GM21529 (cell line): ENCODE measurements around the gene ZNF444.
"Not testable (repeated sequence)": the region's sequence is repeated elsewhere in the genome, so short reads cannot be mapped to it uniquely, and the experiment has no call there.

Experiments used
- ATAC-seq: cut with Tn5 transposase; IDR thresholded peaks from one replicate; pipeline ENCODE4 v1.9.1; 2021; ENCODE audit not compliant: unreplicated experiment

The ZNF444 gene

DNA sequence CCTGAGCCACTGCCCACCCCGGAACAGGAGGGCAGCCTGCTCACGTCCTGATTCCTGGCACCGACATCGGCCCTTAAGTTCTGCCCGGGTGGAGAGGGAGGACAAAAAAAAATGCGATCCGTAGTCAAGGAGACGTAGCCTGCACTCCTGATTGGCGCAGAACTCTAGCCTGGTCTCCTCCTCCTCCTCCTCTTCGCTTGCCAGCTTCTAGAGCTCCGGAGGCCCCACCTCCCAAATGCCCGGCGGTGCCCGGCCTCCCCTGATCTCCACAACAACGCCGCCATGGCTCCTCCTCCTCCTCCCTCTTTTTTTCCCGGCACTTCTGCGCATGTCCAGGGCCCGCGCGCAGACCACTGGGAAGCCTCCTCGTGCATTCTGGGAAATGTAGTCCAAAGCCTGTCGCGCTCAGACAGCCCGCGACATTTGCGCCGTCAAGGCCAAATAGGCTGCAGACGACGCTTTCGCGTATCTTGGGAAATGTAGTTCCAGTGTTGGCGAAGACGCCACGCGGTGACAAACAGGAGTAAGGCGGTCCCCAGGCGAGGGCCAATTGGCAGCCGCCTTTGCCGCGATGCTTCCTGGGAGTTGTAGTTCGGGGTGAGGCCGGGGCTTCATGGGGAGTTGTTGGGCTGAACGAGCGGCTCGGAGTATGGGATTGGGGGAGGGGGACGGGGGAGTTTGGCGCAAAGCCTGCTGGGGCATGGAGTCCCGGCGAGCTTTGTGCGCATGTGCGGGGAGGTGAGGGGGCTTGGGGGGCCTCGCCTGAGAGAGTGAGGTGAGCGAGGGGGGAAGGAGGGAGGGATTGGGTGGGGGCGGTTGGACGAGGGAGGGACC, at the start of gene ZNF444:
ZNF444 (plus strand) TSS at position 705 of the 834 bp plus-strand sequence. CDS start 5,625 bp downstream, outside the sequence.
- peak; percentile 85 for ATAC-seq

DNA sequence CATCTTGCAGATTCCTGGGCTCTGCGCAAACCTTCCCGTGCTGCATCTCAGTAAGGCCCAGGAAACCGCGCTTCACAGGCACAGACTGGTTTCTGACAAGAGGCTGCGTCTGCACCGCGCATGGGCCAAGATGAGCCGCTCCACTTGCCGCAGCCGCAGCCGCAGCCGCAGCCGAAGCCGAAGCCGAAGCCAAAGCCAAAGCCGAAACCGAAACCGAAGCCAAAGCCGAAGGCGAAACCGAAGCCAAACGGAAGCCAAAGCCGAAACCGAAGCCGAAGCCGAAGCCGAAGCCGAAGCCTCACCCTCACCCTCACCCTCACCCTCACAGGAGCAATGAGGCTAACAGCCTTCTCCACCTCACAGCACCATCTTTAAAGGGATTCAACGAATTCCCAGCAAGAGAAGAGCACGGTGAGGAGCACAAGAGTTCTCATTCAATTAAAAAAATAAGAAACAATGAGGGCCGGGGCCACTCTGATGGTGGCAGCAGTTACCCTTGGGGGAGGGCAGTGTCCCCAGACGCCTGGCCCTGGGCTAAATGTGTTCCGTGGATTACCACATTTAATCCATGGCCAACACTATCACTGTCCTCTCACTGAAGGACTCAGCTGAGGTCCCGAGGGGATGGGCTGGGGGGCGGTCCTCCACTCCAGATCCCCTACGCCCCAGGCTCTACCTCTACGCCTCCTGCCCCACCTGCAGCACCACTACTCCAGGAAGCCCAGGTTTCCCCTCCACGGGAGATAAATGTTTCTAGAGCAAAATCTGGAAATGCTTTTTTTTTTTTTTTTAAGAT, 49.1 kb upstream of the ZNF444 start:
- ATAC-seq = no peak

DNA sequence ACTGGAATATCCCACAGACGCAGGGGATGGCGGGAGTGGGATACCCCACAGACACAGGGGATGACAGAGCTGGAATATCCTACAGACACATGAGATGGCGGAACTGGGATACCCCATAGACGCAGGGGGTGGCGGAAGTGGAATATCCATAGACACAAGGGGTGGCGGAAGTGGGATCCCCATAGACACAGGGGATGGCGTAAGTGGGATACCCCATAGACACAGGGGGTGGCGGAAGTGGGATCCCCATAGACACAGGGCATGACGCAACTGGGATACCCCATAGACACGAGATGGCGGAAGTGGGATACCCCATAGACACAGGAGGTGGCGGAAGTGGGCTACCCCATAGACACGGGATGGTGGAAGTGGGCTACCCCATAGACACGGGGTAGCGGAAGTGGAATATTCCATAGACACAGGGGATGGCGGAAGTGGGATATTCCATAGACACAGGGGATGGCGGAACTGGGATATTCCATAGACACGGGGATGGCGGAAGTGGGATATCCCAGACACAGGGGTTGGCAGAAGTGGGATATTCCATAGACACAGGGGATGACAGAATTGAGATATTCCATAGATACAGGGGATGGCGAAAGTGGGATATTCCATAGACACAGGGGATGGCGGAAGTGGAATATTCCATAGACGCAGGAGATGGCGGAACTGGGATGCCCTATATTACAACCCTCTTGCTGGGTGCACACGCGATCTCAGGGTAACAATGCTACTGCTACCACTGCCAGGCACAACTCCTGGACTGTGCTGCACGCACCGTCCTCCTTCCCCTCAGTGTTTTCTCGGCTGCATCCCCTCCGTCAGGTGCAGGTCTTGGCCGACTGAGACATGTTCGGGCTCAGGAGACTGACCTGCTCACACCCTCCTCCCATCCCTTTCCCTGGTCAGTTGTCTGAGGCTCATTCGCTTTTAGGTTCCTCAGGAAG, 48.1 kb upstream of the ZNF444 start:
- no peak for ATAC-seq

DNA sequence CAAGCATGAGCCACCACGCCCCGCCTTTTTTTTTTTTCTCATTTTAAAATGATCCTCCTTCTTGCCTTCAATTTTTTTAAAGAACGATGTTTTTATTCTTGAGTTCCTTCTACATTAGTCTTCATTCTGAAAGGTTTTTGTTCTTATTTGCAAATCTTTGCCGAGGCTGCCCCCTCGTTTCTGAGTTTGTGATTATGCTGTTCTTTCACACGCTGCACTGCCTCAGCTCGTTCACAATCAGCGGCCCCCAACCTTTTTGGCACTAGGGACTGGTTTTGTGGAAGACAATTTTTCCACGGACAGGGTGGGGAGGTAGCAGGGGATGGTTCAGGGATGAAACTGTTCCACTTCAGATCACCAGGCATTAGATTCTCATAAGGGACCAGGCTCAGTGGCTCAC, 46.6 kb upstream of the ZNF444 start:
- ATAC-seq = no peak

DNA sequence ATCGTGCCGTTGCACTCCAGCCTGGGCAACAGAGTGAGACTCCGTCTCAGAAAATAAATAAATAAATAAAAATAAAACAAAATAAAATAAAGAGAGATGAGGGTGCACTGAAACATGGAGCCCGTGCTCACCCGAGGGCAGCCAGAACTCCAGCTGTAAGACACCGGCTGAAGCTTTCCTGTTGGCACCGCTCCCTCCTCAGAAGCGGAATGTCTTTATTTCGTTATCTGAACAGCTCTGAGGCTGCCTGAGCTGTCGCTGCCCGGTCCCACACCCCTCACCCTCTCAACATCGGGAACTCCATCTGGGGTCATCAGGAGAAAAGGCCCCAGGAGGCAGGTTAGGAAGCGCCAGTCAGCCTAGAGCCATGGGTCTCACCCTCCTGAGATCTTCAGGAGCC, 44.4 kb upstream of the ZNF444 start:
- no peak for ATAC-seq

DNA sequence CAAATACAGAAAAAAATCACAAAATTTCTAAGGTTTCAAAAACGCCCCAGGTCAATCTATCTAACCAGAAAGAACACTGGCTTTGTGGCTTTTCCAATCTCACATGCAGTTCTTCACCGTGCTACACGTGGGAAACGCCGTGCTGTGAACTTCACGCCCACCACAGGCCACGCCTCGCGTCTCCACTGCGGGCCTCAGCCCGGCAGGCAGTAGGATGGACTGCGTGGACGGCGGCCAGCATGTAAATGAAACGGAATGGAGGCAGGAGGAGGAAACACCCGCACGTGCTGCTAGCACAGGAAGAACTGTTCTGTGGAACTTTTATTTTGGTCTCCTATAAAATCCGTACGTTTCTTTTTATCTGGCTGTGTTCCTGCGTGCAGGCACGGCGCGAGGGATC, 43.8 kb upstream of the ZNF444 start:
- no peak for ATAC-seq

DNA sequence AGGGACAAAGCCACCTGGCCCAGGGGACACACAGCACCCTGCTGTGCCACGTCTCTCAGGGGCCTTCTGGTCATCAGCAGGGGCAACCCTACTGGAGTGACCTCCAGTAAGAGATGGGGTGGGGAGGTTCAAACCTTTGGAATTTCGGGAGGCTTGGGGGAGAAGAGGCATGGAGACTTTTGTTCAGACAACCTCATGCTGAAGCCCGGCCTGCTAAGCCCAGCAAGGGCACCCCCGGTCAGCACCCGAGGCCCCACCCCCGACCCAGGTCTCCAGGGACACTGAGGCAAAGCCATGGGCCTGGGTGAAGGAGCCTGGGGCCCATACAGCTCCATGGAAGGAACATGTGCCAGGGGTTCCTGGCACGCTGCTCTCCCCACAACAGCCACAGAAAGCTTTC, 43.3 kb upstream of the ZNF444 start:
- ATAC-seq = no peak

DNA sequence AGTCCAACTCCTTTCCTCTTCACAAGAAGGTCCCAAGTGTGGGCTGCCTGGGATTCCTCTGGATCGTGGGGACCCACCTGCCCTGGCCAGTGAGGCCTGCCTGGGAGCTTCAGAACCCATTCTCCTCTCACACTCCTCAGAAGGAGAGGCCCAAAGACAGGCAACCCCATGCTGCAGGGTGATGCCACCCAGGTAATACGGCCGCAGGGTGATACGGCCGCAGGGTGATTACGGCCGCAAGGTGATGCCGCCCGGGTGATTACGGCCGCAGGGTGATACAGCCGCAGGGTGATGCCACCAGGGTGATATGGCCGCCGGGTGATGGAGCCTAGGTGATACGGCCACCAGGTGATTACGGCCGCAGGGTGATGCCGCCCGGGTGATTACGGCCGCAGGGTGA, 42.9 kb upstream of the ZNF444 start:
- ATAC-seq = not testable (repeated sequence)

DNA sequence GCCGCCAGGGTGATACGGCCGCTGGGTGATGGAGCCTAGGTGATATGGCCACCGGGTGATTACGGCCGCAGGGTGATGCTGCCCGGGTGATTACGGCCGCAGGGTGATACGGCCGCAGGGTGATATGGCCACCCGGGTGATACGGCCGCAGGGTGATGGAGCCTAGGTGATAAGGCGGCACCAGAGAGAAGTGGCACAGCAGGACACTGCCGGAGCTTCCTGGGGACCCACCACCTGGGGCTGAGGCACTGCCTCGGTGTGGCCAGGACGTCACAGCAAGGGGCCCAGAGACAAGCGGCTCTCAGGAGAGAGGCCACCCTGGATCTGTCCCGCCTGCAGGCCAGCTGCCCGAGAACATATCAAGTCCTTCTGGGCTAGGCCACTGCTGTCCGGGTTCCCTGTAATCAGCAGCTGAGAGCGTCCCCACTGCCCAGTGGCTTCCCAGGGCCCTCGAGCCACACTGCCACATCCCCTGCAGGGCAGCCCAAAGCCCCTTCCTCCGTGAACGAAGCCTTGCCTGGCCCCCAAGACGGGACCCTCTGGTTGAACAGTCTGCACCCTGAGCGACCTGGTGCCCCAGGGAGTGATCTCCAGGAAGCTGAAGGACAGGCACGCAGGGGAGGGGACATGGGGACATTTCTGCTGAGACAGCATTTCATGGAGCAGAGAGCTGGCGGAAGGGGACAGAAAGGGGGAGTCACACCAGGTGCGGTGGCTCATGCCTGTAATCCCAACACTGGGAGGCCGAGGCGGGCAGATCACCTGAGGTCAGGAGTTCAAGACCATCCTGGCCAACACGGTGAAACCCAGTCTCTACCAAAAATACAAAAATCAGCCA, 42.1 kb upstream of the ZNF444 start:
- no peak for ATAC-seq

DNA sequence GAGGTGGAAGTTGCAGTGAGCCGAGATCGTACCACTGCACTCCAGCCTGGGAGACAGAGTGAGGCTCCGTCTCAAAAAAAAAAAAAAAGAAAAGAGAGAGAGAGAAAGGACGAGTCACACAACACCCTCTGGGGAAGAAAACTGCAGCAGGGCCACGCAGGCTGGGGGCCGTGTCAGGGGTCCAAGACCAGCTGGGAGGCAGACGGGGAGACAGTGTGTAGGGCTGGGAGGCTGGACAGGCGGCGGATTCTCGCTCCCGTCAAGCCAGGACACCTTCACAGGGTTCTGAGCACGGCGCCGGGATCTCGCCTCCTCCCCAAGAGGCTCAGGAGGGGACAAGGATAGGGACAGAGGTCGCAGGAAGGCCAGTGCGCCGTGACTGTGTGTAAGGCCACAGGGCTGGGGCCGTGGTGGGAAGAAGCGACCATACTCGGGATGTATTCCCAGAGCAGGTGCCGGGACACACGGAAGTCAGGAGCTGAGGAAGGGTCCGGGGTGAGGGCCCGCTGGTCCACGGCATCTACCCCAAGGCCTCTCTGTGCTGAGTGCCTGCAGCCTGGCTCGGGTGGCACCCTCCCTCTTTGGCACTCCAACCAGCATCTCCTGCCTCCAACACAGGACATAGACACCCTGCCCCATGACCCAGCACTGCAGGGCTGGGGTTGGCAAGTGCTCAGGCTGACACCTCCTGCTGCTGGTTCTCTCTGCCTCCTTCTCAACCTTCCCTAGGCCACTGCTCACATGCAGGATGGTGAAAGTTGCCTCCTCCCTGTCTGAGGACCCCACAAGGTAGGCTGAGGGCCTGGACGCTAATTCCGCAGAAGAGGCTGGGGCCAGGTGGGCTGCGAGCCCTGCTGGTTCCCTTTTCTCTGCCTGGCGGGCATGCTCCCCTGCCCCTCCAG, 41.2 kb upstream of the ZNF444 start:
- no peak for ATAC-seq

DNA sequence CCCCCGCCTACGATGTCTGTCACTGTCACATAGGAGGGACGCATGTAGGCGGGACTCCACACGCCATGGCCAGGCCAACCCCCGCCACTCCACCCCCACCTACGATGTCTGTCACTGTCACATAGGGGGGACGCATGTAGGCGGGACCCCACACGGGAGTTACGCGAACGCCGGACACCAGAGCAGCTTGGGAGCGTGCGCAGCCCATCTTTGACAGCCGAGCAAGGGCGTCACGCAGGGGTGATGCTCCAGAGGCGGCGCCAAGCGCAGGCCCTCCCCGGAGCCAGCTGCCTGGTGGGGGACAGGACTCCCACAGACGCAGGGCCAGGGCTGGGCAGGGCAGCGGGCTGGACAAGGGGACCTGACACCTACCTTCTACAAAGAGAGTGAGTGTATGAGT, 40.0 kb upstream of the ZNF444 start:
- no peak for ATAC-seq

DNA sequence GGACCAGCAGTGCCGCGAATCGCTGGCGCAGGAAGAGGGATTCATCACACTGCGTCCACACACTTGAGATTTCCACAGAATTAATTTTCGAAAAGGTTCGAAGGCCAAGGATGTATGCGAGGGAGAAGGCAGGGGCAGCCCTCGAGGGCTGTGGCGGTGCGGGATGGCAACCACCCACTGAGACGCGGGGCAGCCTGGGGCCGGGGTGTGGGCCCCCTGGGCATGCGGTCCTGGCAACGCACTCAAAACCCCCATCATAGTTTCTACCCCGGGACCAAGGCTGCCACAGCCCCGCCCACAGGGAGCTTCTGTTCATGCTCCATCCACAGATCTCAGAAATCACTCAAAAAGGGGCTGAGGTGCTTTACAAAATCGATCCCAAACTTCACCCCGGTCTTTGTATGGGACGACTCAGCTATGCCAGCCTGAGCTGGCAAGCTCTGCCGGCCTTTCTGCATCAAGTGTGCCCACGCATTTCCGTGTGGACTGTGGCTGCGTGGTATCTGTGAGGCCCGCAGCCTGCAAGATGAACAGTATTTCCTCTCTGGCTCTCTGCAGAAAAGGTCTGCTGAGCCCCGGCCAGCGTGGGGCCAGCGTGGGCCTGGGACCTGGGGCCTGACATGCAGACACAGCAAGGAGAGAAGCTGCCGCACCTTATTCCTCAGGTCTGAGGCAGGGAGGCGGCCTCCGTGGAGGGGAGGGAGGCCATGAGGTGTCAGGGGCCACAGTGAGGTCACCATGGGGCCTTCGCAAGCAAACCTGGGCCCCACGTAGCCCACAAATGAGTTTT, 39.1 kb upstream of the ZNF444 start:
- ATAC-seq = no peak

DNA sequence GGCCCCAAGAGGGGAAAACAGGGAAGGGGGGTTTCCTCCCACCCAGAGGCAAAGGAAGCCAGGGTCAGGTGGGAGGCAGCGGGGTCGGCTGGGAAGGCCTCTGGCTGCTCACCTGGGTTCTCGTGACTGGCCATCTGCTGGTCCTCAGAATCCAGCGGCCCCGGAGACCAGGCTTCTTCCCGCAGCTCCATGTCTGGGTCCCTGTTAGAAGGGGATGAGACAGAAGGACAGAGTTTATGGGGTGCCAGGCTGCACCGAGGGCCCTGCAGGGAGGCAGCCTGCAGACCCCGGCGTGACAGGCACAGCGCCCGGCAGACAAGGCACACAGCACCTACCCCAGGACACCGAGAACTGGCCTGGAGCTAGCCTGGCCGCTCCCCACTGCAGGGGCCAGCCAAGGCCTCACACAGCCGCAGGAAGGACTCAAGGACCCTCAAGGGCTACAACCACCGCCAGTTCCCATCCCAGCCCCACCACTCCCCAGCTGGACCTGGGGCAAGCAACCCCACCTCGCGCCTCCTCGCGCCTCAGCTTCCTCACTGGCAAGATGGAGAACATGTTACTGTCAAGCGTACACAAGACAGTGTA, 38.0 kb upstream of the ZNF444 start:
- no peak for ATAC-seq

DNA sequence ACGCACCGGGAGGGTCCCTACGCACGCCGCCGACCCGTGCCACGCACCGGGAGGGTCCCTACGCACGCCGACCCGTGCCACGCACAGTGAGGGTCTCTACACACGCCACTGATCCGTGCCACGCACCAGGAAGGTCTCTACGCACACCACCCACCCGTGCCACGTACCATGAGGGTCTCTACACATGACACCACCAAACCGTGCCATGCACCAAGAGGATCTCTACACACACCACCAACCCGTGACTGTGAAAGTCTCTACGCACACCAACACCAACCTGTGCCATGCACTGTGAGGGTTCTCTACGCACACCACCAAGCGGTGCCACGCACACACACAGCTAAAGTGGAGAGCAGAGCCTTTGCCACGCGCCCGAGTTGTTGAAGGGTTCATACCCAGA, 36.7 kb upstream of the ZNF444 start:
- no peak for ATAC-seq

DNA sequence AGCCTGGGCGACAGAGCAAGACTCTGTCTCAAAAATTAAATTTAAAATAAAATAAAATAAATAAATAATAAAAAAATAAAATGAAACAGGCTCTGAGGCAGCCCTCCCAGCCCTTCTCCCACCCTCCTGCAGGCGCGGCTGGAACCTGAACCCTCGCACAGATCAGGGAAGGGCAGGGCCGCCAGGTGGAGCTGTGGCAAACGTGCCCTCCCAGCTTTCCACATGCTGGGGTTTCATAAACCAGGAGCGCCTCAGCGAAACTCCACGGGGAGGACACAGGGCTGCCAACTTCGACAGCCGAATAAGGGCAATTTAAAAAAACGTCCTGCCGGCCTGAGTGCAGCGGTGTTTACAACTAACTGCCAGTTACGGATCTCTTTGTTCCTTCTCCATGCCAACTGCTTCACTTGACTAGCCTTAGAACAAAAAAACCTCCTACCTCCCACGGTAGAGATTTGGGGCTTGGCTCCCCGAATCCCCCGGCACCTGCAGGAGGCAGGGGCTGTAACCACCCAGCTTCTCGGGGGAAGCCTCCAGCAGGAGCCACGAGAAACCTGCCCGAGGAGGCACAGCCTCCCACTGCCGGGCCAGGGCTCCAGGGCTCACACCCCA, 35.9 kb upstream of the ZNF444 start:
- no peak for ATAC-seq

DNA sequence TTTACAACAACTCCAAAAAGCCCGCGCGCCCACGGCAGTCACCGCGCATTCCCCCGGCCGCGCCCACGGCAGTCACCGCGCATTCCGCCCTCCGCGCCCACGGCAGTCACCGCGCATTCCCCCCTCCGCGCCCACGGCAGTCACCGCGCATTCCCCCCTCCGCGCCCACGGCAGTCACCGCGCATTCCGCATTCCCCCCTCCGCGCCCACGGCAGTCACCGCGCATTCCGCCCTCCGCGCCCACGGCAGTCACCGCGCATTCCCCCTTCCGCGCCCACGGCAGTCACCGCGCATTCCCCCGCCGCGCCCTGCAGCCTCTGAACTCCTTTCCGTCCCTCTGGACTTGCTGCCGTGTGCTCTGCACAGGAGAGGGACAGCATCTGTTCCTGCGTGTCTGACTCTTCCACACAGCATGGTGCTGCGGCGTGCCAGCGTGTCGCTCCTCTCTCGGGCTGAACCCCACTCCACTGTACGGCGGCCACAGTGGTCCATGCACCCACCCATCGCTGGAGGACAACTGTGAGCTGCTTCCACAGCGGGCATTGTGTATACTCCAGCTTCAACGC, 35.2 kb upstream of the ZNF444 start:
- ATAC-seq = not testable (repeated sequence)

DNA sequence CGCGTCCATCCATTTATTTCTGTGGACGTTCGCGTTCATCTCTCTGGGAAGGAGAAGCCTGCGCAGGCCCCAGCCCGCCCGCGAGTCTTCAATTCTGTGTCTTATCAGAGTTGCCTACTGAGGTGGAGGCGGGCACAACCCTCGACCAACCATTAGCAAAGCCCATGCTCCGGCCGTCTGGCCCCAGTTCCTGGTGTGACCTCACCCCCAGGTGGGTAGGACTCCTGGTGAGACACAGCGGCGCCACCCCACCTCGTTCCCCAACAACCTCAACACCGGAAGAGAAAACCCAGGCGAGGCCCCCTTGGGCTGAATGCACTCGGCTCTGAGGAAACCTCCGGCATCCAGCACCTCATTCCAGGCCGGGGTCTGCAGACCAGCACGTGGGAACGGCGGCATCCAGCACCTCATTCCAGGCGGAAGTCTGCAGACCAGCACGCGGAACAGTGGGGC, 34.7 kb upstream of the ZNF444 start:
- no peak for ATAC-seq
